Activated CD8-positive, alpha-beta T cell treated with anti-CD3 and anti-CD28 coated beads for 36 hours (primary cell): ENCODE data around the gene MARVELD3. TPM values are rescaled to one million over a fixed set of nuclear protein-coding genes. Genes with fewer than 3 reads are reported as not detected.

Experiments
- ATAC-seq: fragments of 200-7000 bp; cut with Tn5 transposase; one replicate; pipeline ENCODE4 v1.10.0; 2021; ENCODE audit warnings: mild to moderate bottlenecking, moderate library complexity
- CTCF ChIA-PET: fragments of 350-600 bp; sonication (Branson Sonifier 250); formaldehyde crosslinking; loops from one replicate; lab custom pipeline; 2021; ENCODE audit warnings: antibody characterized with exemption; lab: Charles Lee
- POLR2A ChIA-PET: fragments of 350-600 bp; sonication (Branson Sonifier 250); formaldehyde crosslinking; loops from one replicate; lab custom pipeline; 2021; ENCODE audit warnings: antibody characterized with exemption; lab: Charles Lee
- DNase-seq: peaks from one replicate; pipeline ENCODE4 v3.0.0-alpha.2; 2020
- H3K27ac Mint-ChIP-seq: one replicate; pipeline ENCODE4 v1.8.0; 2021; ENCODE audit warnings: mild to moderate bottlenecking, mixed read lengths
- H3K27me3 Mint-ChIP-seq: one replicate; pipeline ENCODE4 v1.8.0; 2021; ENCODE audit warnings: mixed read lengths
- H3K36me3 Mint-ChIP-seq: one replicate; pipeline ENCODE4 v1.8.0; 2021; ENCODE audit warnings: low read depth, mixed read lengths
- H3K4me1 Mint-ChIP-seq: one replicate; pipeline ENCODE4 v1.8.0; 2021; ENCODE audit warnings: low read depth, mixed read lengths
- H3K4me3 Mint-ChIP-seq: one replicate; pipeline ENCODE4 v1.8.0; 2021; ENCODE audit warnings: mild to moderate bottlenecking, moderate library complexity, mixed read lengths
- H3K9me3 Mint-ChIP-seq: one replicate; pipeline ENCODE4 v1.8.0; 2021; ENCODE audit warnings: mixed read lengths
- intact Hi-C: fragments of 100-400 bp; cut with micrococcal nuclease; formaldehyde crosslinking; loops from one replicate; pipeline ENCODE4 v1.10.0; 2022
- total RNA-seq, 2 experiments: library from RNA; stranded (reverse); gene quantifications; one replicate each; pipeline ENCODE4 v1.2.3, GENCODE V29; 2021
- TF ChIP-seq, protein P1 (sequence below): fragments of 200-600 bp; IDR thresholded peaks from one replicate; pipeline ENCODE4 v1.8.0; 2022; ENCODE audit warnings: antibody characterized with exemption, mild to moderate bottlenecking

MARVELD3 gene
- total RNA-seq, 2 experiments from 2014 or later, result not detected

DNA sequence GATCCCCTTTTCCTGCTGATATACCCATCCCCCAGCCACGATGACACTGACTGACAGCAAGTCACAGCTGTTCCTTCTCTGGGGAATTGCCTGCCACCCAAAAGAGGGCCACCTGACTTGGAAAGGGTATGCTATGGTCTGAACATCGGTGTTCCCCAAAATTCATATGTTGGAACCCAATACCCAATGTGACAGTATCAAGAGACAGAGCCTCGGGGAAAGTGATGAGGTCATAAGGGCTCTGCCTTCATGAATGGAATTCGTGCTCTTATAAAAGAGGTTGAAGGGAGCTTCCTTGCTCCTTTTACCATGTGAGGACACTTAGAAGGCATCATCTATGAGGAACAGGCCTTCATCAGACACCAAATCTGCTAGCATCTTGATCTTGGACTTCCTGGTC is 7.6 kb upstream of the MARVELD3 start:
- intact Hi-C loops, result loop anchor here (10.0 kb wide), 1 partner anchor 204 kb away; no protein-coding TSS in a partner anchor
- Mint-ChIP-seq H3K4me3 (no peak overlapping the region), H3K27ac (no peak overlapping the region), H3K36me3 (no peaks in the 10 kb centered on the region), H3K4me1 (peaks cover 7% of the 10 kb centered on the region), H3K27me3 (peaks cover 18% of the 10 kb centered on the region), H3K9me3 (no peaks in the 10 kb centered on the region)
- ATAC-seq (no peak), DNase-seq (no peak)
- POLR2A ChIA-PET, result no interaction called here
- TF ChIP-seq, protein P1, sequence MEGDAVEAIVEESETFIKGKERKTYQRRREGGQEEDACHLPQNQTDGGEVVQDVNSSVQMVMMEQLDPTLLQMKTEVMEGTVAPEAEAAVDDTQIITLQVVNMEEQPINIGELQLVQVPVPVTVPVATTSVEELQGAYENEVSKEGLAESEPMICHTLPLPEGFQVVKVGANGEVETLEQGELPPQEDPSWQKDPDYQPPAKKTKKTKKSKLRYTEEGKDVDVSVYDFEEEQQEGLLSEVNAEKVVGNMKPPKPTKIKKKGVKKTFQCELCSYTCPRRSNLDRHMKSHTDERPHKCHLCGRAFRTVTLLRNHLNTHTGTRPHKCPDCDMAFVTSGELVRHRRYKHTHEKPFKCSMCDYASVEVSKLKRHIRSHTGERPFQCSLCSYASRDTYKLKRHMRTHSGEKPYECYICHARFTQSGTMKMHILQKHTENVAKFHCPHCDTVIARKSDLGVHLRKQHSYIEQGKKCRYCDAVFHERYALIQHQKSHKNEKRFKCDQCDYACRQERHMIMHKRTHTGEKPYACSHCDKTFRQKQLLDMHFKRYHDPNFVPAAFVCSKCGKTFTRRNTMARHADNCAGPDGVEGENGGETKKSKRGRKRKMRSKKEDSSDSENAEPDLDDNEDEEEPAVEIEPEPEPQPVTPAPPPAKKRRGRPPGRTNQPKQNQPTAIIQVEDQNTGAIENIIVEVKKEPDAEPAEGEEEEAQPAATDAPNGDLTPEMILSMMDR, result no peak
- CTCF ChIA-PET, result interaction anchor here (0.9 kb wide), 1 partner anchor 8 kb away, joined by 4 read pairs; no protein-coding TSS in a partner anchor

DNA sequence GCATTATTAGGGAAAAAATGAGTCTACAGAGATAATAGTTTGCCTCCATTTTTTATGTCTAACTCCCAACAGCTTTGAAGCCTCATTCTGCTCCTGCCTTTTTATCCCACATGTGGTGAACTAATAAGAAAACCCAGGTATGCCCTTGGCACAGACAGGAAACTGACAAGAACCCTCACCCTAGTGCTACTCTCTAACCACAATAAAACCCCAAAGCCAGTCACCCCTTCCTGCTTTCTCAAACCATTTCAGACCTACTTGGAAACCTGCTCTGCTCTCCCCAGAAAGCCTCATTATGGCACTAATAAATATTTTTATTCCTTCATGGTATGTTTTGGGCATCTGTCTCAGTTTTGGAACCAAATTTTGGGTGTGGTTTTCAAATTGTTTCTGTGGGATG is 3.9 kb upstream of the MARVELD3 start:
- Mint-ChIP-seq H3K27me3 (peaks cover 19% of the 10 kb centered on the region), H3K36me3 (no peaks in the 10 kb centered on the region), H3K9me3 (no peaks in the 10 kb centered on the region), H3K4me1 (peaks cover 9% of the 10 kb centered on the region), H3K4me3 (no peak overlapping the region), H3K27ac (no peak overlapping the region)
- intact Hi-C loops, result no loop called here
- DNase-seq, result no peak
- no peak for ATAC-seq
- TF ChIP-seq, protein P1, result no peak
- ChIA-PET CTCF (interaction anchor here (5.5 kb wide), 1 partner anchor 11 kb away, joined by 33 read pairs; no protein-coding TSS in a partner anchor), POLR2A (no interaction called here)

DNA sequence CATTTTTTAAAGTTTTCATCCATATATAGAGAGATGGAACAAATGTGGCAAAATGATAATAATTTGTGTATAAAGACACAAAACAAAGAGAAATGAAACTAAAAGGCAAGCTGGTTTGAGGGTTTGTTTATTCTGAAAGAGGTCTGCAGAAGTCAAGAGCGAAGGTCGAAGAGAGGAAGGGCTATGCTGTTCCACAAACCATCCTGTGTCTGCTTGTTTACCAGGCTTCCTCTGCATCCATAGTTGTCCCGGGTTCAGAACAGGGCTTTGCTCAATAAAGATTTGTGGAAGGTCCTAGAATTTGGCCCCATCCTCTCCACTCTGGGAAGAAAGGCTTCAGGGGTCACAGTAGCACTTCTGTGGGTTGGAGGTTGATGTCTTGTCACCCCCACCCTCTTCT is 2.4 kb upstream of the MARVELD3 start:
- Mint-ChIP-seq H3K27me3 (peaks cover 19% of the 10 kb centered on the region), H3K4me1 (peaks cover 9% of the 10 kb centered on the region), H3K4me3 (no peak overlapping the region), H3K36me3 (no peaks in the 10 kb centered on the region), H3K9me3 (no peaks in the 10 kb centered on the region), H3K27ac (no peak overlapping the region)
- intact Hi-C loops, result no loop called here
- ATAC-seq, result no peak
- TF ChIP-seq, protein P1, result no peak
- no peak for DNase-seq
- POLR2A ChIA-PET, result no interaction called here
- CTCF ChIA-PET, result interaction anchor here (1.0 to 5.5 kb wide), 2 partner anchors 12 to 338 kb away, joined by 3 to 33 read pairs; no protein-coding TSS in a partner anchor

DNA sequence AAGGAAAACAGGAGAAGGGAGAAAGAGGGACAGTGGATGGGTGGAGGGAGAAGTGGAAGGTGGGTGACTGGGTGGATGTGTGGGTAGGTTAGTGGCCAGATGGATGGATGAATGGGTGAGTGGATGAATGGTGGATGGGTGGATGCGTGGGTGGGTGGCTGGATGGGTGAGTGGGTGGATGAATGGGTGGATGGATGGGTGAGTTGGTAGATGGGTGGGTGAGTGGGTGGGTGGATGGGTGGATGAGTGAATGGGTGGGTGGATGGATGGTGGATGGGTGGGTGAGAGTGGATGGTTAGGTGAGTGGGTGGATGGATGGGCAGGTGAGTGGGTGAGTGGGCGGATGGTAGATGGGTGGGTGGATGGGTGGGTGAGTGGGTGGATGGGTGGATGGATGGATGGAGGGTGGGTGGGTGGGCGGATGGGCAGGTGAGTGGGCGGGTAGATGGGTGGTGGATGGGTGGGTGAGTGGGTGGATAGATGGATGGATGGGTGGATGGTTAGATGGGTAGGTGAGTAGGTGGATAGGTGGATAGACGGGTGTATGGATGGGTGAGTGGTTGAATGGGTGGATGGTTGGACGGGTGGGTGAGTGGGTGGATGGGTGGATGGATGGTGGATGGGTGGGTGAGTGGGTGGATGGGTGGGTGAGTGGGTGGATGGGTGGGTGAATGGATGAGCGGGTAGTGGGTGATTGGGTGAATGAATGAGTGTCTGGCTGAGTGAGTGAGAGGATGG is 702 bp upstream of the MARVELD3 start:
- no peak for ATAC-seq
- Mint-ChIP-seq H3K4me1 (peaks cover 9% of the 10 kb centered on the region), H3K27me3 (peaks cover 18% of the 10 kb centered on the region), H3K9me3 (no peaks in the 10 kb centered on the region), H3K4me3 (no peak overlapping the region), H3K36me3 (no peaks in the 10 kb centered on the region), H3K27ac (no peak overlapping the region)
- ChIA-PET POLR2A (no interaction called here), CTCF (interaction anchor here (5.5 kb wide), 1 partner anchor 14 kb away, joined by 33 read pairs; no protein-coding TSS in a partner anchor)
- TF ChIP-seq, protein P1, result no peak
- intact Hi-C loops, result no loop called here
- DNase-seq, result no peak

DNA sequence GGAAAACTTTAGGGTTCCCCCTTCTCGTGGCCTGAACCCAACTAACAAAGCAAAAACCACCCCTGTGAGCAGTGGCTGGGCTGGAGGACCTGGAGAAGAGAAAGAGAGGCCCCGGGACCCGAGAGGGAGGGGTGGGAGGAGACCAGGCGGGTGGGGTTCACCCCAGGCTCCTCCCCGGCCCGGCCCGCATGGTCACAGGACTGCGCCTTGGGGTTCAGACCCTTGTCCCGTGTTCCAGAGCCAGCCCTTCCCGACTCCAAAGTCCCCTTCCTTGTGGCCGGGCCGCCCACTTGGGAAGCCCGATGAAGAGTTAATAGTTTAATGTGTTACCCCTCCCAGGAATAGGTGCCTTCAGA is 852 bp downstream of the MARVELD3 start:
- peaks cover 9% of the 10 kb centered on the region for H3K4me1 Mint-ChIP-seq
- no peak for DNase-seq
- TF ChIP-seq, protein P1, result no peak
- H3K27ac Mint-ChIP-seq, result no peak overlapping the region
- H3K9me3 Mint-ChIP-seq, result no peaks in the 10 kb centered on the region
- CTCF ChIA-PET, result no interaction called here
- peaks cover 16% of the 10 kb centered on the region for H3K27me3 Mint-ChIP-seq
- no peaks in the 10 kb centered on the region for H3K36me3 Mint-ChIP-seq
- POLR2A ChIA-PET, result no interaction called here
- no peak overlapping the region for H3K4me3 Mint-ChIP-seq
- intact Hi-C loops, result no loop called here
- ATAC-seq, result no peak
